ENCODE data around the gene PRDM15. TPM values are rescaled to one million over a fixed set of nuclear protein-coding genes. Genes with fewer than 3 reads are reported as not detected.

The PRDM15 gene
- total RNA-seq, 1 experiment from 2014 or later: 11.2 TPM

DNA sequence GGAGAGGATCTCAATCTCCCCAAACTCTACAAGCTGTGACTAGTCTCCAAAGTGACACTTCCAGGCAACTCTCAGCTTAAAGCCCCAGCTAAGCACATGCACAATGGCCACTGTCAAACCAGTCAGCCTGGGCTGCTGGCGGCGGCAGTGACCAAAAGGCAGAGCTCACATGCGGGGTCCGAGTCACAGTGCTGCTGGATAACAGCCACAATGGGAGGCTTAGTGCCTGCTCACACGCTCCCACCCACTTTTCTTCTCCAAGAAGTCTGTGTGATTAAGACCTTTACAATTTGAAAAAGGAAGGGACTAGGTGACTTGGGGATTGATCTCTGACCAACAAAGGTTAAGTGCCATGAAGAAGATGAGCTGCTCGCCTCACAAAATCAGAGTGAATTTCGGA lies 129.1 kb downstream of the PRDM15 start:
- POLR2A ChIA-PET: interaction anchor here (0.6 to 0.7 kb wide), 2 partner anchors 67 to 857 kb away, joined by 3 to 9 read pairs; no protein-coding TSS in a partner anchor
- BruUV-seq (replicated peaks): no TSS peak
- DNase-seq (ENCODE audit: low read depth, low spot score) (no peak), ATAC-seq (no peak)
- Histone ChIP-seq H3K27ac (ENCODE audit: low read length) (peak overlapping the region; percentile 94), H3K27me3 (ENCODE audit: control insufficient read depth, insufficient read depth, low read length) (no peaks in the 10 kb centered on the region), H3K4me3 (ENCODE audit: low read depth in 2 of 2, low read length in 2 of 2) (no peak overlapping the region), H3K36me3 (ENCODE audit: control insufficient read depth, insufficient read depth, low read length) (peaks cover 22% of the 10 kb centered on the region), H3K9me3 (ENCODE audit: control insufficient read depth, insufficient read depth, low read depth, low read length) (no peaks in the 10 kb centered on the region), H3K4me1 (ENCODE audit: control insufficient read depth, insufficient read depth, low read length) (peaks cover 75% of the 10 kb centered on the region)
- CTCF ChIA-PET: interaction anchor here (0.7 to 2.0 kb wide), 3 partner anchors 12 to 138 kb away, joined by 4 to 8 read pairs (median 7); no protein-coding TSS in a partner anchor
- intact Hi-C loops (cut with micrococcal nuclease; ENCODE audit: unreplicated experiment) (loop anchor here (5.0 kb wide), 1 partner anchor 73 kb away; no protein-coding TSS in a partner anchor), in situ Hi-C loops (cut with HindIII; ENCODE audit: low pct_unique_long_range_greater_than_20kb, low sequenced_read_pairs) (loop anchor here (25.0 kb wide), 1 partner anchor 138 kb away; no protein-coding TSS in a partner anchor)
- TF ChIP-seq, protein P1, sequence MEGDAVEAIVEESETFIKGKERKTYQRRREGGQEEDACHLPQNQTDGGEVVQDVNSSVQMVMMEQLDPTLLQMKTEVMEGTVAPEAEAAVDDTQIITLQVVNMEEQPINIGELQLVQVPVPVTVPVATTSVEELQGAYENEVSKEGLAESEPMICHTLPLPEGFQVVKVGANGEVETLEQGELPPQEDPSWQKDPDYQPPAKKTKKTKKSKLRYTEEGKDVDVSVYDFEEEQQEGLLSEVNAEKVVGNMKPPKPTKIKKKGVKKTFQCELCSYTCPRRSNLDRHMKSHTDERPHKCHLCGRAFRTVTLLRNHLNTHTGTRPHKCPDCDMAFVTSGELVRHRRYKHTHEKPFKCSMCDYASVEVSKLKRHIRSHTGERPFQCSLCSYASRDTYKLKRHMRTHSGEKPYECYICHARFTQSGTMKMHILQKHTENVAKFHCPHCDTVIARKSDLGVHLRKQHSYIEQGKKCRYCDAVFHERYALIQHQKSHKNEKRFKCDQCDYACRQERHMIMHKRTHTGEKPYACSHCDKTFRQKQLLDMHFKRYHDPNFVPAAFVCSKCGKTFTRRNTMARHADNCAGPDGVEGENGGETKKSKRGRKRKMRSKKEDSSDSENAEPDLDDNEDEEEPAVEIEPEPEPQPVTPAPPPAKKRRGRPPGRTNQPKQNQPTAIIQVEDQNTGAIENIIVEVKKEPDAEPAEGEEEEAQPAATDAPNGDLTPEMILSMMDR (IDR thresholded peaks at IDR 0.05): no peak
- TF ChIP-seq POLR2AphosphoS5 (IDR thresholded peaks at IDR 0.05; ENCODE audit: low read depth, low read length) (no peak), SIN3A (IDR thresholded peaks at IDR 0.05; ENCODE audit: borderline replicate concordance, insufficient read depth, low read depth, low read length) (no peak), TCF7L2 (IDR thresholded peaks at IDR 0.05; ENCODE audit: low read depth, low read length) (no peak; the same call in 1 of the 2 replicates)
- TF ChIP-seq, protein P2, sequence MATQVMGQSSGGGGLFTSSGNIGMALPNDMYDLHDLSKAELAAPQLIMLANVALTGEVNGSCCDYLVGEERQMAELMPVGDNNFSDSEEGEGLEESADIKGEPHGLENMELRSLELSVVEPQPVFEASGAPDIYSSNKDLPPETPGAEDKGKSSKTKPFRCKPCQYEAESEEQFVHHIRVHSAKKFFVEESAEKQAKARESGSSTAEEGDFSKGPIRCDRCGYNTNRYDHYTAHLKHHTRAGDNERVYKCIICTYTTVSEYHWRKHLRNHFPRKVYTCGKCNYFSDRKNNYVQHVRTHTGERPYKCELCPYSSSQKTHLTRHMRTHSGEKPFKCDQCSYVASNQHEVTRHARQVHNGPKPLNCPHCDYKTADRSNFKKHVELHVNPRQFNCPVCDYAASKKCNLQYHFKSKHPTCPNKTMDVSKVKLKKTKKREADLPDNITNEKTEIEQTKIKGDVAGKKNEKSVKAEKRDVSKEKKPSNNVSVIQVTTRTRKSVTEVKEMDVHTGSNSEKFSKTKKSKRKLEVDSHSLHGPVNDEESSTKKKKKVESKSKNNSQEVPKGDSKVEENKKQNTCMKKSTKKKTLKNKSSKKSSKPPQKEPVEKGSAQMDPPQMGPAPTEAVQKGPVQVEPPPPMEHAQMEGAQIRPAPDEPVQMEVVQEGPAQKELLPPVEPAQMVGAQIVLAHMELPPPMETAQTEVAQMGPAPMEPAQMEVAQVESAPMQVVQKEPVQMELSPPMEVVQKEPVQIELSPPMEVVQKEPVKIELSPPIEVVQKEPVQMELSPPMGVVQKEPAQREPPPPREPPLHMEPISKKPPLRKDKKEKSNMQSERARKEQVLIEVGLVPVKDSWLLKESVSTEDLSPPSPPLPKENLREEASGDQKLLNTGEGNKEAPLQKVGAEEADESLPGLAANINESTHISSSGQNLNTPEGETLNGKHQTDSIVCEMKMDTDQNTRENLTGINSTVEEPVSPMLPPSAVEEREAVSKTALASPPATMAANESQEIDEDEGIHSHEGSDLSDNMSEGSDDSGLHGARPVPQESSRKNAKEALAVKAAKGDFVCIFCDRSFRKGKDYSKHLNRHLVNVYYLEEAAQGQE (IDR thresholded peaks at IDR 0.05; ENCODE audit: insufficient read depth in 1 of 2, low read depth in 2 of 2, low read length in 1 of 2): no peak

GRCh38 chr21:41749286-41749685 lies 129.9 kb downstream of the PRDM15 start:
- intact Hi-C loops (cut with micrococcal nuclease; ENCODE audit: unreplicated experiment) (no loop called here), in situ Hi-C loops (cut with HindIII; ENCODE audit: low pct_unique_long_range_greater_than_20kb, low sequenced_read_pairs) (no loop called here)
- H3K27me3 ChIP-seq (ENCODE audit: control insufficient read depth, insufficient read depth, low read length): no peaks in the 10 kb centered on the region
- ATAC-seq (no peak), DNase-seq (ENCODE audit: low read depth, low spot score) (no peak)
- ChIA-PET POLR2A (no interaction called here), CTCF (interaction anchor here (1.2 to 2.0 kb wide), 2 partner anchors 67 to 137 kb away, joined by 4 to 7 read pairs; no protein-coding TSS in a partner anchor)
- BruUV-seq (replicated peaks): no TSS peak
- H3K27ac ChIP-seq (ENCODE audit: low read length): peak overlapping the region; percentile 94
- H3K4me1 ChIP-seq (ENCODE audit: control insufficient read depth, insufficient read depth, low read length): peaks cover 67% of the 10 kb centered on the region
- H3K9me3 ChIP-seq (ENCODE audit: control insufficient read depth, insufficient read depth, low read depth, low read length): no peaks in the 10 kb centered on the region
- H3K4me3 ChIP-seq (ENCODE audit: low read depth in 2 of 2, low read length in 2 of 2): no peak overlapping the region
- H3K36me3 ChIP-seq (ENCODE audit: control insufficient read depth, insufficient read depth, low read length): peaks cover 26% of the 10 kb centered on the region
- TF ChIP-seq TCF7L2 (IDR thresholded peaks at IDR 0.05; ENCODE audit: low read depth, low read length) (no peak), POLR2AphosphoS5 (IDR thresholded peaks at IDR 0.05; ENCODE audit: low read depth, low read length) (no peak), SIN3A (IDR thresholded peaks at IDR 0.05; ENCODE audit: borderline replicate concordance, insufficient read depth, low read depth, low read length) (no peak)
- TF ChIP-seq, protein P1 (IDR thresholded peaks at IDR 0.05): no peak
- TF ChIP-seq, protein P2 (IDR thresholded peaks at IDR 0.05; ENCODE audit: insufficient read depth in 1 of 2, low read depth in 2 of 2, low read length in 1 of 2): no peak
